ENCODE results near the gene RAB3GAP2. TPM values are rescaled to one million over a fixed set of nuclear protein-coding genes. Genes with fewer than 3 reads are reported as not detected.
A peak's percentile ranks its signal among the peaks of the same experiment; 100 is the strongest.
"Not testable (repeated sequence)": the region's sequence is repeated elsewhere in the genome, so short reads cannot be mapped to it uniquely, and the experiment has no call there.

Gene RAB3GAP2
- total and polyA plus RNA-seq, 12 donors = 8.0 to 45.0 (median 30.0) TPM

- DNase-seq = no peak
- H3K36me3 ChIP-seq (replicated peaks in 1 of 2) = no peaks in the 10 kb centered on the region
- TF ChIP-seq POLR2A (IDR thresholded peaks at IDR 0.05) = no peak
- TF ChIP-seq CTCF (IDR thresholded peaks at IDR 0.05) = no peak
- no peaks in the 10 kb centered on the region for H3K27me3 ChIP-seq
- H3K27ac ChIP-seq = no peak overlapping the region
- no peak overlapping the region for H3K4me3 ChIP-seq
- H3K4me1 ChIP-seq (replicated peaks in 1 of 2) = peaks cover 0 to 18% of the 10 kb centered on the region in 2 donors
- intact Hi-C loops (cut with DNase I) = no loop called here
- no peaks in the 10 kb centered on the region for H3K9me3 ChIP-seq (replicated peaks in 1 of 3)
Observed at GRCh38 chr1:220219136-220219442, 53.2 kb downstream of the RAB3GAP2 start.

- H3K27me3 ChIP-seq; H3K36me3 ChIP-seq (replicated peaks in 1 of 2); H3K9me3 ChIP-seq (replicated peaks in 1 of 3); intact Hi-C loops (cut with DNase I); H3K27ac ChIP-seq; H3K4me3 ChIP-seq: not testable (repeated sequence)
- H3K4me1 ChIP-seq (replicated peaks in 1 of 2) = peaks cover 0 to 23% of the 10 kb centered on the region in 2 donors
- TF ChIP-seq CTCF (IDR thresholded peaks at IDR 0.05) = peak; percentile 49 to 68 (median 64)
- 43 to 57% (median 50%) methylated on average over 6 of the region's 6 CpGs for WGBS, 4 donors
- peak; percentile 66 to 92 (median 75) for DNase-seq
Observed at GRCh38 chr1:220218397-220219135, 53.7 kb downstream of the RAB3GAP2 start.

- H3K27me3 ChIP-seq = no peaks in the 10 kb centered on the region
- H3K4me1 ChIP-seq (replicated peaks in 1 of 2) = peaks cover 0 to 23% of the 10 kb centered on the region in 2 donors
- no peaks in the 10 kb centered on the region for H3K36me3 ChIP-seq (replicated peaks in 1 of 2)
- no peak overlapping the region for H3K27ac ChIP-seq
- DNase-seq = no peak
- no peak for TF ChIP-seq POLR2A (IDR thresholded peaks at IDR 0.05)
- TF ChIP-seq CTCF (IDR thresholded peaks at IDR 0.05) = peak in 3 of 6 experiments; percentile 6 to 24 (median 14)
- no peak overlapping the region for H3K4me3 ChIP-seq
- WGBS, 4 donors = 70 to 85% (median 75%) methylated on average over 2 of the region's 2 CpGs
- intact Hi-C loops (cut with DNase I) = no loop called here
- H3K9me3 ChIP-seq (replicated peaks in 1 of 3) = no peaks in the 10 kb centered on the region
Observed at GRCh38 chr1:220217383-220217988, 54.8 kb downstream of the RAB3GAP2 start.

GRCh38 chr1:220213382-220213983, 58.8 kb downstream of the RAB3GAP2 start:
- intact Hi-C loops (cut with DNase I) = no loop called here
- peak in 1 of 7 donors; percentile 39 for DNase-seq
- Histone ChIP-seq H3K36me3 (replicated peaks in 1 of 2) (peaks cover 0 to 10% of the 10 kb centered on the region in 2 donors), H3K4me1 (replicated peaks in 1 of 2) (peaks cover 0 to 21% of the 10 kb centered on the region in 2 donors), H3K27ac (no peak overlapping the region), H3K9me3 (replicated peaks in 1 of 3) (no peaks in the 10 kb centered on the region), H3K4me3 (no peak overlapping the region), H3K27me3 (no peaks in the 10 kb centered on the region)
- 75 to 87% (median 82%) methylated on average over 4 of the region's 4 CpGs for WGBS, 4 donors
- no peak for TF ChIP-seq POLR2A (IDR thresholded peaks at IDR 0.05)
- TF ChIP-seq CTCF (IDR thresholded peaks at IDR 0.05) = no peak
